HCT116 (cell line): ENCODE measurements around the gene EFCAB8. TPM values are rescaled to one million over a fixed set of nuclear protein-coding genes. Genes with fewer than 3 reads are reported as not detected.

Experiments
- ATAC-seq: fragments of 200-7000 bp; cut with Tn5 transposase; 2 replicates; pipeline ENCODE4 v1.9.1; 2020; ENCODE audit warnings: mild to moderate bottlenecking, moderate library complexity
- BruUV-seq: library from RNA; stranded (reverse); fragments of 400-500 nt; replicated peaks from 2 replicates; lab custom pipeline; 2021; lab: Mats Ljungman, UMichigan
- CTCF ChIA-PET: fragments of 300-600 bp; sonication (Branson Sonifier 250); formaldehyde crosslinking; loops from one replicate; lab custom pipeline; 2021; ENCODE audit warnings: antibody characterized with exemption; lab: Charles Lee
- POLR2A ChIA-PET: fragments of 300-600, 350-600 bp; sonication (Branson Sonifier 250); formaldehyde crosslinking; loops from one replicate; lab custom pipeline; 2021; ENCODE audit warnings: antibody characterized with exemption; lab: Charles Lee
- RAD21 ChIA-PET, 2 experiments: fragments of 300-600 bp; sonication (Branson Sonifier 250); formaldehyde crosslinking; loops; one replicate each; lab custom pipeline; 2023; ENCODE audit warnings: low total read pairs in 2 of 2; ENCODE audit not compliant: uncharacterized antibody in 2 of 2, unreplicated experiment in 2 of 2, low non-redundant PET in 1 of 2; lab: Charles Lee
- DNase-seq: peaks from one replicate; pipeline ENCODE4 v3.0.0-alpha.2; 2010; ENCODE audit warnings: low read depth, low spot score
- H2AFZ ChIP-seq: fragments of 200-600 bp; shearing (Covaris generic), sonication (generic); 2 replicates; pipeline ENCODE4 v1.6.1; 2017; ENCODE audit warnings: low read depth, mixed run types, mixed read lengths, antibody characterized with exemption, low read length; ENCODE audit not compliant: poor library complexity, severe bottlenecking
- H3K27ac ChIP-seq: 2 replicates; pipeline ENCODE4 v1.5.1; 2012; ENCODE audit warnings: low read depth, low read length
- H3K27me3 ChIP-seq: fragments of 200-600 bp; sonication (generic); 2 replicates; pipeline ENCODE4 v1.6.1; 2016; ENCODE audit warnings: mixed run types, low read length, mixed read lengths; ENCODE audit not compliant: insufficient read depth
- H3K36me3 ChIP-seq, 2 experiments: fragments of 200-500 bp in 1 of 2; fragments of 200-600 bp in 1 of 2; sonication (Bioruptor generic) in 1 of 2; sonication (generic) in 1 of 2; 2 replicates each; pipeline versions ENCODE4 v1.5.1 to v1.6.1; 2014 to 2016; ENCODE audit warnings: low read length in 2 of 2, inconsistent platforms in 1 of 2, mixed read lengths in 1 of 2, mixed run types in 1 of 2; ENCODE audit not compliant: insufficient read depth in 2 of 2, control insufficient read depth in 1 of 2
- H3K4me1 ChIP-seq, 2 experiments: fragments of 200-600 bp in 1 of 2; sonication (generic) in 1 of 2; 2 replicates each; pipeline versions ENCODE4 v1.5.1 to v1.6.1; 2012 to 2017; ENCODE audit warnings: low read length in 2 of 2, inconsistent platforms in 1 of 2, mild to moderate bottlenecking in 1 of 2, mixed read lengths in 1 of 2, mixed run types in 1 of 2, moderate library complexity in 1 of 2; ENCODE audit not compliant: insufficient read depth in 2 of 2, control insufficient read depth in 1 of 2
- H3K4me2 ChIP-seq: fragments of 200-600 bp; sonication (generic); 2 replicates; pipeline ENCODE4 v1.6.1; 2017; ENCODE audit warnings: mixed run types, low read length, mixed read lengths
- H3K4me3 ChIP-seq, 2 experiments: fragments of 200-600 bp in 1 of 2; sonication (generic) in 1 of 2; replicated peaks in 1 of 2; 2 replicates each; pipeline ENCODE4 v1.5.1; 2011 to 2016; ENCODE audit warnings: low read length in 2 of 2, control low read depth in 1 of 2, low read depth in 1 of 2, mild to moderate bottlenecking in 1 of 2, mixed read lengths in 1 of 2, mixed run types in 1 of 2
- H3K79me2 ChIP-seq: fragments of 200-600 bp; sonication (generic); 2 replicates; pipeline ENCODE4 v1.6.1; 2017; ENCODE audit warnings: mild to moderate bottlenecking, mixed run types, low read length, moderate library complexity, mixed read lengths; ENCODE audit not compliant: insufficient read depth
- H3K9ac ChIP-seq: fragments of 200-600 bp; sonication (generic); 2 replicates; pipeline ENCODE4 v1.6.1; 2016; ENCODE audit warnings: low read length, mixed read lengths
- H3K9me2 ChIP-seq: fragments of 200-600 bp; sonication (generic), shearing (Covaris generic); 2 replicates; pipeline ENCODE4 v1.6.1; 2017; ENCODE audit warnings: mixed run types, mild to moderate bottlenecking, moderate library complexity; ENCODE audit not compliant: insufficient read depth
- H3K9me3 ChIP-seq, 2 experiments: fragments of 200-500 bp in 1 of 2; fragments of 200-600 bp in 1 of 2; sonication (Bioruptor generic) in 1 of 2; sonication (generic) in 1 of 2; 2 replicates each; pipeline ENCODE4 v1.6.1; 2014 to 2017; ENCODE audit warnings: low read length in 2 of 2, mixed read lengths in 2 of 2, inconsistent platforms in 1 of 2, low read depth in 1 of 2, mild to moderate bottlenecking in 1 of 2, mixed run types in 1 of 2, moderate library complexity in 1 of 2; ENCODE audit not compliant: control insufficient read depth in 1 of 2, insufficient read depth in 1 of 2
- H4K20me1 ChIP-seq: fragments of 200-600 bp; sonication (generic), shearing (Covaris generic); 2 replicates; pipeline ENCODE4 v1.6.1; 2017; ENCODE audit warnings: mixed run types, mild to moderate bottlenecking, moderate library complexity; ENCODE audit not compliant: insufficient read depth
- CBX3 ChIP-seq: IDR thresholded peaks from 2 replicates; pipeline ENCODE4 v1.6.1; 2012; ENCODE audit warnings: low read depth
- CEBPB ChIP-seq: IDR thresholded peaks from 2 replicates; pipeline ENCODE4 v1.6.1; 2012; ENCODE audit warnings: low read depth
- EGR1 ChIP-seq: IDR thresholded peaks from 2 replicates; pipeline ENCODE4 v1.6.1; 2012; ENCODE audit warnings: low read depth
- ELF1 ChIP-seq: IDR thresholded peaks from 2 replicates; pipeline ENCODE4 v1.6.1; 2012; ENCODE audit warnings: low read depth, borderline replicate concordance
- EZH2phosphoT487 ChIP-seq: fragments of 200-600 bp; IDR thresholded peaks from 2 replicates; pipeline ENCODE4 v1.6.1; 2018; ENCODE audit warnings: antibody characterized with exemption, borderline replicate concordance
- POLR2A ChIP-seq: IDR thresholded peaks from 2 replicates; pipeline ENCODE4 v1.7.0; 2011; ENCODE audit warnings: borderline replicate concordance; ENCODE audit not compliant: insufficient read depth, insufficient read length; ENCODE audit errors: extremely low read depth
- POLR2AphosphoS5 ChIP-seq: IDR thresholded peaks from 2 replicates; pipeline ENCODE4 v1.6.1; 2011; ENCODE audit warnings: mild to moderate bottlenecking, low read depth, low read length, moderate library complexity
- SP1 ChIP-seq: IDR thresholded peaks from 2 replicates; pipeline ENCODE4 v1.6.1; 2012; ENCODE audit warnings: low read depth
- TCF7L2 ChIP-seq: IDR thresholded peaks from 2 replicates; pipeline ENCODE4 v1.7.0; 2011; ENCODE audit warnings: borderline replicate concordance, inconsistent platforms; ENCODE audit not compliant: insufficient read depth, insufficient read length; ENCODE audit errors: extremely low read depth
- ZFX ChIP-seq: fragments of 450-650 bp; IDR thresholded peaks from 2 replicates; pipeline ENCODE4 v1.6.1; 2017
- ZNF274 ChIP-seq: fragments of 200-500 bp; sonication (Bioruptor generic); IDR thresholded peaks from 2 replicates; pipeline ENCODE4 v1.6.1; 2014; ENCODE audit warnings: mild to moderate bottlenecking, low read depth, low read length, inconsistent platforms
- intact Hi-C: fragments of 100-400 bp; cut with micrococcal nuclease; formaldehyde crosslinking; loops from 2 replicates; pipeline ENCODE4 v1.10.0; 2022
- total RNA-seq: library from RNA; stranded (reverse); gene quantifications from one replicate; pipeline ENCODE4 v1.2.1, GENCODE V29; 2021; ENCODE audit not compliant: unreplicated experiment
- TF ChIP-seq, protein P1 (sequence below): IDR thresholded peaks from 2 replicates; pipeline ENCODE4 v1.6.1; 2012; ENCODE audit warnings: low read depth

EFCAB8 gene
- total RNA-seq, 1 experiment from 2014 or later: 0.42 TPM

- no TSS peak for BruUV-seq
- Histone ChIP-seq H4K20me1 (no peaks in the 10 kb centered on the region), H3K9ac (no peak overlapping the region), H3K4me2 (no peak overlapping the region), H3K4me3 (no peak overlapping the region), H3K9me2 (no peaks in the 10 kb centered on the region), H3K27ac (no peak overlapping the region), H3K9me3 (no peaks in the 10 kb centered on the region), H3K27me3 (no peaks in the 10 kb centered on the region), H3K79me2 (0 out of 2 replicates have a peak, but pooled peaks cover 4% of the 10 kb centered on the region), H3K36me3 (peaks cover 8 to 18% of the 10 kb centered on the region in 2 experiments; a peak in 2 of 4 replicates), H3K4me1 (no peaks in the 10 kb centered on the region), H2AFZ (no peak overlapping the region)
- ATAC-seq (no peak), DNase-seq (no peak)
- no peak for TF ChIP-seq ELF1
- no peak for TF ChIP-seq ZNF274
- no peak for TF ChIP-seq EZH2phosphoT487
- no peak for TF ChIP-seq CEBPB
- TF ChIP-seq, protein P1, sequence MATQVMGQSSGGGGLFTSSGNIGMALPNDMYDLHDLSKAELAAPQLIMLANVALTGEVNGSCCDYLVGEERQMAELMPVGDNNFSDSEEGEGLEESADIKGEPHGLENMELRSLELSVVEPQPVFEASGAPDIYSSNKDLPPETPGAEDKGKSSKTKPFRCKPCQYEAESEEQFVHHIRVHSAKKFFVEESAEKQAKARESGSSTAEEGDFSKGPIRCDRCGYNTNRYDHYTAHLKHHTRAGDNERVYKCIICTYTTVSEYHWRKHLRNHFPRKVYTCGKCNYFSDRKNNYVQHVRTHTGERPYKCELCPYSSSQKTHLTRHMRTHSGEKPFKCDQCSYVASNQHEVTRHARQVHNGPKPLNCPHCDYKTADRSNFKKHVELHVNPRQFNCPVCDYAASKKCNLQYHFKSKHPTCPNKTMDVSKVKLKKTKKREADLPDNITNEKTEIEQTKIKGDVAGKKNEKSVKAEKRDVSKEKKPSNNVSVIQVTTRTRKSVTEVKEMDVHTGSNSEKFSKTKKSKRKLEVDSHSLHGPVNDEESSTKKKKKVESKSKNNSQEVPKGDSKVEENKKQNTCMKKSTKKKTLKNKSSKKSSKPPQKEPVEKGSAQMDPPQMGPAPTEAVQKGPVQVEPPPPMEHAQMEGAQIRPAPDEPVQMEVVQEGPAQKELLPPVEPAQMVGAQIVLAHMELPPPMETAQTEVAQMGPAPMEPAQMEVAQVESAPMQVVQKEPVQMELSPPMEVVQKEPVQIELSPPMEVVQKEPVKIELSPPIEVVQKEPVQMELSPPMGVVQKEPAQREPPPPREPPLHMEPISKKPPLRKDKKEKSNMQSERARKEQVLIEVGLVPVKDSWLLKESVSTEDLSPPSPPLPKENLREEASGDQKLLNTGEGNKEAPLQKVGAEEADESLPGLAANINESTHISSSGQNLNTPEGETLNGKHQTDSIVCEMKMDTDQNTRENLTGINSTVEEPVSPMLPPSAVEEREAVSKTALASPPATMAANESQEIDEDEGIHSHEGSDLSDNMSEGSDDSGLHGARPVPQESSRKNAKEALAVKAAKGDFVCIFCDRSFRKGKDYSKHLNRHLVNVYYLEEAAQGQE: no peak
- TF ChIP-seq CBX3: no peak
- TF ChIP-seq EGR1: no peak
- TF ChIP-seq SP1: no peak
- no peak for TF ChIP-seq TCF7L2
- no peak for TF ChIP-seq POLR2A
- TF ChIP-seq POLR2AphosphoS5: no peak
- TF ChIP-seq ZFX: no peak
- intact Hi-C loops: no loop called here
- RAD21 ChIA-PET: no interaction called here
- POLR2A ChIA-PET: no interaction called here
- CTCF ChIA-PET: no interaction called here
These were observed 3.3 kb upstream of the EFCAB8 start for GRCh38 chr20:32855387-32855786.
